ENCODE data around the gene ADCYAP1R1.

- TF ChIP-seq POLR2AphosphoS5 (IDR thresholded peaks at IDR 0.05; ENCODE audit: low read depth, low read length), result no peak
- no peak for TF ChIP-seq POLR2A (IDR thresholded peaks at IDR 0.05; ENCODE audit: low read depth, low read length)
- no peak for TF ChIP-seq TAF1 (IDR thresholded peaks at IDR 0.05; ENCODE audit: low read depth, low read length)
- TF ChIP-seq SPI1 (IDR thresholded peaks at IDR 0.05; ENCODE audit: low read depth, low read length), result no peak
Observed at GRCh38 chr7:31104361-31105255, 52.5 kb downstream of the ADCYAP1R1 start.
